ENCODE results near the gene AK2. TPM values are rescaled to one million over a fixed set of nuclear protein-coding genes. Genes with fewer than 3 reads are reported as not detected.

Gene AK2
- total RNA-seq, 2 donors from 2014 or later, result 114 to 118 TPM

DNA sequence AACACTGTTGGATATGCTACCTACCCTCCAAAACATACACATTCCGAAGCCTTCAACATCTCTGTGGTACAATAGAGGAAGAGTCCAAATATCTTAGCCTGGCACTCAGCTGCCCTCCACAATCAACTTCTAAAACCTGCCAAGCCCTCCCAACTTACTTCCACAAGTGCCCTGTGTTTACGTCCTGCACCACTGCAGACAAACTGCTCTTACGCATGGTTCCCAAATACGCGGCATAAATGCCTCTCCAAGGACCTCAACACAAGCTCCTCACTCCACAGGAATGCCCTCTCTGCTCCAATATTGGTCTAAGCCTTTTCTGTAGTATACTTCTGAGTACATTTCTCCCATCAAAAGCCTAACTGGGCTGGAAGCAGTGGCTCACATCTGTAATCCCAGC, 6.8 kb downstream of the AK2 start:
- Mint-ChIP-seq H3K9me3 (no peaks in the 10 kb centered on the region), H3K4me1 (peaks cover 25% of the 10 kb centered on the region)
- 95 to 97% methylated on average over 5 of the region's 5 CpGs for WGBS, 2 experiments (ENCODE audit: insufficient coverage in 1 of 2, insufficient read length in 1 of 2)

DNA sequence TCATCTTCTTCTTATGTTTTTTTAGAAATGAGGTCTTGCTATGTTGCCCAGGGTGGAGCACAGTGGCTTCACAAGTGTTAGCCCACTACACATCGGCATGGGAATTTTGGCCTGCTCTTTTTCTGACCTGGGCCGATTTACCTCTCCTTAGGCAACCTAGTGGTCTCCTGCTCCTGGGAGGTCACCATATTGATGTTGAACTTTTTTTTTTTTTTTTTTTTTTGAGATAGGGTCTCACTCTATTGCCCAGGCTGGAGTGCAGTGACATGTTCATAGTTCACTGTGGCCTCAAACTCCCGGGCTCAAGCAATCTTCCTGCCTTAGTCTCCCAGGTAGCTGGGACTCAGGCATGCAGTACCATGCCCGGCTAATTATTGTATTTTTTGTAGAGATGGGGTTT, 7.5 kb downstream of the AK2 start:
- H3K4me1 ChIP-seq (ENCODE audit: control insufficient read depth, insufficient read depth, low read length), result no peaks in the 10 kb centered on the region
- peaks cover 15% of the 10 kb centered on the region for H3K36me3 Mint-ChIP-seq (ENCODE audit: low read depth)
- H3K27me3 ChIP-seq (ENCODE audit: control insufficient read depth, insufficient read depth, low read length, poor library complexity, severe bottlenecking), result no peaks in the 10 kb centered on the region
- H3K36me3 ChIP-seq (ENCODE audit: control insufficient read depth, insufficient read depth, low read length), result peaks cover 25% of the 10 kb centered on the region
- H3K9me3 Mint-ChIP-seq, result no peaks in the 10 kb centered on the region
- H3K4me1 Mint-ChIP-seq, result peaks cover 27% of the 10 kb centered on the region
- no peaks in the 10 kb centered on the region for H3K27me3 Mint-ChIP-seq (ENCODE audit: insufficient read depth)
- no peak overlapping the region for H3K27ac Mint-ChIP-seq
- H3K9ac ChIP-seq (ENCODE audit: extremely low read depth, low read length, poor library complexity, severe bottlenecking), result no peak overlapping the region
- H3K27ac ChIP-seq (ENCODE audit: low read depth, low read length), result no peak overlapping the region
- H3K4me3 ChIP-seq (ENCODE audit: low read length), result no peak overlapping the region
- H3K9me3 ChIP-seq (ENCODE audit: control insufficient read depth, low read length), result no peaks in the 10 kb centered on the region
- H3K4me3 Mint-ChIP-seq, result no peak overlapping the region
- no peak for DNase-seq
- WGBS, 2 experiments (ENCODE audit: insufficient coverage in 1 of 2, insufficient read length in 1 of 2), result 94 to 100% methylated on average over 2 to 4 of the region's 4 CpGs
- TF ChIP-seq, protein P1, sequence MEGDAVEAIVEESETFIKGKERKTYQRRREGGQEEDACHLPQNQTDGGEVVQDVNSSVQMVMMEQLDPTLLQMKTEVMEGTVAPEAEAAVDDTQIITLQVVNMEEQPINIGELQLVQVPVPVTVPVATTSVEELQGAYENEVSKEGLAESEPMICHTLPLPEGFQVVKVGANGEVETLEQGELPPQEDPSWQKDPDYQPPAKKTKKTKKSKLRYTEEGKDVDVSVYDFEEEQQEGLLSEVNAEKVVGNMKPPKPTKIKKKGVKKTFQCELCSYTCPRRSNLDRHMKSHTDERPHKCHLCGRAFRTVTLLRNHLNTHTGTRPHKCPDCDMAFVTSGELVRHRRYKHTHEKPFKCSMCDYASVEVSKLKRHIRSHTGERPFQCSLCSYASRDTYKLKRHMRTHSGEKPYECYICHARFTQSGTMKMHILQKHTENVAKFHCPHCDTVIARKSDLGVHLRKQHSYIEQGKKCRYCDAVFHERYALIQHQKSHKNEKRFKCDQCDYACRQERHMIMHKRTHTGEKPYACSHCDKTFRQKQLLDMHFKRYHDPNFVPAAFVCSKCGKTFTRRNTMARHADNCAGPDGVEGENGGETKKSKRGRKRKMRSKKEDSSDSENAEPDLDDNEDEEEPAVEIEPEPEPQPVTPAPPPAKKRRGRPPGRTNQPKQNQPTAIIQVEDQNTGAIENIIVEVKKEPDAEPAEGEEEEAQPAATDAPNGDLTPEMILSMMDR (conservative IDR thresholded peaks at IDR 0.05), result no peak

More for the DNA sequence above, 6.8 kb downstream of the AK2 start:
- H3K4me3 Mint-ChIP-seq, result no peak overlapping the region
- no peaks in the 10 kb centered on the region for H3K9me3 ChIP-seq (ENCODE audit: control insufficient read depth, low read length)
- peaks cover 27% of the 10 kb centered on the region for H3K36me3 ChIP-seq (ENCODE audit: control insufficient read depth, insufficient read depth, low read length)
- H3K4me3 ChIP-seq (ENCODE audit: low read length), result no peak overlapping the region
- TF ChIP-seq, protein P1 (conservative IDR thresholded peaks at IDR 0.05), result no peak
- no peak overlapping the region for H3K27ac Mint-ChIP-seq
- H3K27me3 ChIP-seq (ENCODE audit: control insufficient read depth, insufficient read depth, low read length, poor library complexity, severe bottlenecking), result no peaks in the 10 kb centered on the region
- DNase-seq, result no peak
- H3K9ac ChIP-seq (ENCODE audit: extremely low read depth, low read length, poor library complexity, severe bottlenecking), result no peak overlapping the region
- no peaks in the 10 kb centered on the region for H3K4me1 ChIP-seq (ENCODE audit: control insufficient read depth, insufficient read depth, low read length)
- no peaks in the 10 kb centered on the region for H3K27me3 Mint-ChIP-seq (ENCODE audit: insufficient read depth)
- peaks cover 18% of the 10 kb centered on the region for H3K36me3 Mint-ChIP-seq (ENCODE audit: low read depth)
- H3K27ac ChIP-seq (ENCODE audit: low read depth, low read length), result no peak overlapping the region

DNA sequence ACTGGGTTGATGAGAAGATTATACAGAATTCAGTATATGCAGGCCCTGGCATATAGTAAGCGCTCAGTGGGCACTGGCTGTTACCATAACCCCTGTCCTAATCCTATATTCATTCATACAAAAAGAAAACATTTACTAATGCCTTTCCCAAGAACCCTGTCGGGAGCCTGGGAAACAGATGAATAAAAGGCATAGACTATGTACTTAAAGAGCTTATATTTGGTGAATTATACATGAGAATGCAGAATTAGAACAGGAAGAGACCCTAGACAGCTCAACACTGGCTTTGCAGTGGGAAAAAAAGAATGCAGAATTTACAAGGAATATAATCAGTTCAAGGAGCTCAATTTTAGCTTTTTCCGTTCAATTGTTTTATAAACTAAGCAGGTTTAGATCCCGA, 10.9 kb downstream of the AK2 start:
- Histone ChIP-seq H3K27me3 (ENCODE audit: control insufficient read depth, insufficient read depth, low read length, poor library complexity, severe bottlenecking) (no peaks in the 10 kb centered on the region), H3K36me3 (ENCODE audit: control insufficient read depth, insufficient read depth, low read length) (peaks cover 34% of the 10 kb centered on the region), H3K4me3 (ENCODE audit: low read length) (no peak overlapping the region), H3K9me3 (ENCODE audit: control insufficient read depth, low read length) (no peaks in the 10 kb centered on the region), H3K4me1 (ENCODE audit: control insufficient read depth, insufficient read depth, low read length) (peaks cover 3% of the 10 kb centered on the region), H3K9ac (ENCODE audit: extremely low read depth, low read length, poor library complexity, severe bottlenecking) (no peak overlapping the region), H3K27ac (ENCODE audit: low read depth, low read length) (no peak overlapping the region)
- Mint-ChIP-seq H3K27me3 (ENCODE audit: insufficient read depth) (no peaks in the 10 kb centered on the region), H3K9me3 (no peaks in the 10 kb centered on the region), H3K4me1 (peaks cover 54% of the 10 kb centered on the region), H3K27ac (no peak overlapping the region), H3K36me3 (ENCODE audit: low read depth) (peaks cover 33% of the 10 kb centered on the region), H3K4me3 (no peak overlapping the region)
- TF ChIP-seq, protein P1 (conservative IDR thresholded peaks at IDR 0.05), result no peak
- 93 to 94% methylated on average over 2 to 4 of the region's 4 CpGs for WGBS, 2 experiments (ENCODE audit: insufficient coverage in 1 of 2, insufficient read length in 1 of 2)
- DNase-seq, result no peak
